Endothelial cell of umbilical vein (primary cell): ENCODE data around the gene ACSM5. TPM values are rescaled to one million over a fixed set of nuclear protein-coding genes. Genes with fewer than 3 reads are reported as not detected.

Source experiments
- BruUV-seq: library from RNA; stranded (reverse); fragments of 400-500 nt; replicated peaks from 2 replicates; lab custom pipeline; 2021; lab: Mats Ljungman, UMichigan
- CTCF ChIA-PET: fragments of 300-600, 350-600 bp; sonication (Branson Sonifier 250); formaldehyde crosslinking; loops from one replicate; lab custom pipeline; 2021; ENCODE audit warnings: antibody characterized with exemption, inconsistent platforms; lab: Charles Lee
- POLR2A ChIA-PET: fragments of 300-600, 350-600 bp; sonication (Branson Sonifier 250); formaldehyde crosslinking; loops from one replicate; lab custom pipeline; 2021; ENCODE audit warnings: antibody characterized with exemption, inconsistent platforms; lab: Charles Lee
- DNase-seq: peaks from one replicate; pipeline ENCODE4 v3.0.0-alpha.2; 2011; ENCODE audit warnings: low read depth, low spot score
- FAIRE-seq: peaks from 2 replicates; lab custom pipeline; 2011; peaks lifted over from hg19 to GRCh38; lab: Jason Lieb, UNC
- H2AFZ ChIP-seq: 2 replicates; pipeline ENCODE4 v1.6.0; 2012; ENCODE audit warnings: low read depth, low read length, control low read depth, inconsistent platforms
- H3K27ac ChIP-seq: 2 replicates; pipeline ENCODE4 v1.5.1; 2011; ENCODE audit warnings: low read depth, mild to moderate bottlenecking, control low read depth, low read length, moderate library complexity; ENCODE audit not compliant: insufficient read depth
- H3K27me3 ChIP-seq, 2 experiments: 2 replicates each; pipeline versions ENCODE4 v1.6.0 to v1.6.1; 2011; ENCODE audit warnings: low read length in 2 of 2, mixed read lengths in 1 of 2; ENCODE audit not compliant: control insufficient read depth in 2 of 2, insufficient read depth in 2 of 2
- H3K36me3 ChIP-seq, 2 experiments: 2 replicates in 1 of 2; 3 replicates in 1 of 2; pipeline ENCODE4 v1.5.1; 2011; ENCODE audit warnings: low read length in 2 of 2, mild to moderate bottlenecking in 1 of 2, moderate library complexity in 1 of 2; ENCODE audit not compliant: control insufficient read depth in 2 of 2, insufficient read depth in 2 of 2; ENCODE audit errors: extremely low read depth in 1 of 2
- H3K4me1 ChIP-seq: 3 replicates; pipeline ENCODE4 v1.5.1; 2011; ENCODE audit warnings: mild to moderate bottlenecking, low read length; ENCODE audit not compliant: control insufficient read depth, insufficient read depth; ENCODE audit errors: extremely low read depth
- H3K4me2 ChIP-seq: 2 replicates; pipeline ENCODE4 v1.6.1; 2011; ENCODE audit warnings: low read length, control low read depth, mixed read lengths; ENCODE audit not compliant: insufficient read depth
- H3K4me3 ChIP-seq, 3 experiments: fragments of 200-600 bp in 1 of 3; sonication (generic), shearing (Covaris generic) in 1 of 3; replicated peaks in 1 of 3; 2 replicates each; pipeline ENCODE4 v1.5.1; 2011 to 2016; ENCODE audit warnings: control low read depth in 3 of 3, low read length in 3 of 3, mild to moderate bottlenecking in 2 of 3, inconsistent platforms in 1 of 3, low read depth in 1 of 3, moderate library complexity in 1 of 3; ENCODE audit not compliant: insufficient read depth in 1 of 3
- H3K79me2 ChIP-seq: 2 replicates; pipeline ENCODE4 v1.6.0; 2012; ENCODE audit warnings: low read length, inconsistent platforms; ENCODE audit not compliant: control insufficient read depth, insufficient read depth
- H3K9ac ChIP-seq: replicated peaks from 2 replicates; pipeline ENCODE3; 2011; ENCODE audit warnings: low read length, control low read depth; ENCODE audit not compliant: insufficient read depth; ENCODE audit errors: extremely low read depth
- H3K9me1 ChIP-seq: replicated peaks from 3 replicates; pipeline ENCODE4 v1.6.0; 2011; ENCODE audit warnings: mild to moderate bottlenecking, low read length; ENCODE audit not compliant: control insufficient read depth, insufficient read depth; ENCODE audit errors: extremely low read depth
- H3K9me3 ChIP-seq: replicated peaks from 2 replicates; pipeline ENCODE4 v1.5.1; 2012; ENCODE audit warnings: low read length, inconsistent platforms; ENCODE audit not compliant: control insufficient read depth, insufficient read depth
- H4K20me1 ChIP-seq: replicated peaks from 2 replicates; pipeline ENCODE3; 2011; ENCODE audit warnings: mild to moderate bottlenecking, low read length; ENCODE audit not compliant: control insufficient read depth, insufficient read depth; ENCODE audit errors: extremely low read depth
- EZH2 ChIP-seq: IDR thresholded peaks from 2 replicates; pipeline ENCODE4 v1.6.1; 2012; ENCODE audit warnings: borderline replicate concordance, low read depth, mild to moderate bottlenecking, moderate library complexity, low read length, inconsistent platforms; ENCODE audit not compliant: severe bottlenecking
- FOS ChIP-seq: IDR thresholded peaks from 2 replicates; pipeline ENCODE4 v1.6.1; 2011; ENCODE audit warnings: mild to moderate bottlenecking, low read length, moderate library complexity, borderline replicate concordance; ENCODE audit not compliant: insufficient read depth
- GATA2 ChIP-seq: IDR thresholded peaks from 2 replicates; pipeline ENCODE4 v1.7.0; 2011; ENCODE audit warnings: low read depth, mild to moderate bottlenecking, moderate library complexity, mixed read lengths, low read length; ENCODE audit not compliant: insufficient read length, insufficient read depth
- JUN ChIP-seq: IDR thresholded peaks from 2 replicates; pipeline ENCODE4 v1.6.1; 2011; ENCODE audit warnings: borderline replicate concordance, low read depth; ENCODE audit not compliant: insufficient read length, insufficient read depth
- MYC ChIP-seq: IDR thresholded peaks from one replicate; pipeline ENCODE4 v1.6.1; 2011; ENCODE audit warnings: mild to moderate bottlenecking, low read depth, low read length
- POLR2A ChIP-seq: IDR thresholded peaks from 2 replicates; pipeline ENCODE4 v1.6.1; 2012; ENCODE audit warnings: low read depth, mild to moderate bottlenecking, control low read depth, low read length
- POLR2AphosphoS5 ChIP-seq: IDR thresholded peaks from 2 replicates; pipeline ENCODE4 v1.6.1; 2012; ENCODE audit warnings: low read depth, mild to moderate bottlenecking, control low read depth, low read length, moderate library complexity; ENCODE audit not compliant: insufficient read depth
- dilution Hi-C: fragments of 300-500 bp; cut with MboI; formaldehyde crosslinking; loops from one replicate; pipeline ENCODE4 v1.15.0; 2019; ENCODE audit warnings: low sequenced_read_pairs; ENCODE audit not compliant: extremely low pct_ligation_motif_present
- intact Hi-C: fragments of 100-400 bp; cut with micrococcal nuclease; formaldehyde crosslinking; loops from one replicate; pipeline ENCODE4 v1.10.0; 2022
- polyA plus RNA-seq, 4 experiments: library from polyadenylated mRNA; depleted of rRNA in 3 of 4; stranded (reverse) in 3 of 4; unstranded in 1 of 4; fragments of >200 nt; gene quantifications; 2 replicates each; pipeline versions ENCODE4 v1.2.1 to v1.2.3, GENCODE V29; 2011 to 2012; ENCODE audit warnings: missing spikeins in 1 of 4
- total RNA-seq: library from RNA; stranded (reverse); gene quantifications from 2 replicates; pipeline ENCODE4 v1.2.3, GENCODE V29; 2021
- TF ChIP-seq, protein P1 (sequence below): IDR thresholded peaks from 2 replicates; pipeline ENCODE4 v1.6.1; 2011; ENCODE audit not compliant: insufficient read depth, insufficient read length
- TF ChIP-seq, protein P2 (sequence below), 2 donors: IDR thresholded peaks; 1 replicate in 1 of 2; 2 replicates in 1 of 2; pipeline ENCODE4 v1.5.1; 2011; ENCODE audit warnings: low read length in 2 of 2, mild to moderate bottlenecking in 2 of 2, moderate library complexity in 2 of 2, control low read depth in 1 of 2, inconsistent platforms in 1 of 2, low read depth in 1 of 2; ENCODE audit not compliant: insufficient read depth in 1 of 2; ENCODE audit errors: extremely low read depth in 1 of 2

ACSM5 gene
- total and polyA plus RNA-seq, 2 donors (not counting 3 experiments of a cell fraction or from before 2014, with no cell fraction given): 0.06 TPM; not detected in 1

DNA sequence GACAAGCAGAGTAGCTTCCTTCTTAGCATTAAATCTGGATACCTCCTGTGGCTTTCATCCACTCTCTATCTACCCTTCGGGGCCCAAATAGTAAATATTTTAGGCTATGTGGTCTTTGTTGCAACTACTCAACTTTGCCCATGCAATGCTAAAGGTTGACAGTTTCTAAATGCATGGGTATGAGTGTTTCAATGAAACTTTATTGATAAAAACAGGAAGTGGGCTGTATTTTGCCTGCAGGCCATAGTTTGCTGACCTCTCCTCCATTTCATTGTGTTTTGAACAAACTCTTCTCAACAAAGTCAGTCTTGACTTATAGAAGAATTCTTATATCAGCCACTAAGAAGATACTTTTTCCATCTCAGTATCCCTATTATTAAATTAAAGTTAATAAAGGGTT, 76.1 kb downstream of the ACSM5 start:
- no peak overlapping the region for H3K27ac ChIP-seq
- H4K20me1 ChIP-seq: no peaks in the 10 kb centered on the region
- FAIRE-seq (no peak), DNase-seq (no peak)
- H3K4me1 ChIP-seq: no peaks in the 10 kb centered on the region
- no peaks in the 10 kb centered on the region for H3K9me1 ChIP-seq
- H3K9ac ChIP-seq: no peak overlapping the region
- H3K4me2 ChIP-seq: no peak overlapping the region
- no peaks in the 10 kb centered on the region for H3K79me2 ChIP-seq
- POLR2A ChIA-PET: no interaction called here
- no peak for TF ChIP-seq JUN
- no peak for TF ChIP-seq POLR2AphosphoS5
- TF ChIP-seq EZH2: no peak
- TF ChIP-seq MYC: no peak
- no peak for TF ChIP-seq GATA2
- no peak for TF ChIP-seq POLR2A
- no peak for TF ChIP-seq FOS
- TF ChIP-seq, protein P1, sequence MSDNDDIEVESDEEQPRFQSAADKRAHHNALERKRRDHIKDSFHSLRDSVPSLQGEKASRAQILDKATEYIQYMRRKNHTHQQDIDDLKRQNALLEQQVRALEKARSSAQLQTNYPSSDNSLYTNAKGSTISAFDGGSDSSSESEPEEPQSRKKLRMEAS: no peak
- TF ChIP-seq, protein P2, sequence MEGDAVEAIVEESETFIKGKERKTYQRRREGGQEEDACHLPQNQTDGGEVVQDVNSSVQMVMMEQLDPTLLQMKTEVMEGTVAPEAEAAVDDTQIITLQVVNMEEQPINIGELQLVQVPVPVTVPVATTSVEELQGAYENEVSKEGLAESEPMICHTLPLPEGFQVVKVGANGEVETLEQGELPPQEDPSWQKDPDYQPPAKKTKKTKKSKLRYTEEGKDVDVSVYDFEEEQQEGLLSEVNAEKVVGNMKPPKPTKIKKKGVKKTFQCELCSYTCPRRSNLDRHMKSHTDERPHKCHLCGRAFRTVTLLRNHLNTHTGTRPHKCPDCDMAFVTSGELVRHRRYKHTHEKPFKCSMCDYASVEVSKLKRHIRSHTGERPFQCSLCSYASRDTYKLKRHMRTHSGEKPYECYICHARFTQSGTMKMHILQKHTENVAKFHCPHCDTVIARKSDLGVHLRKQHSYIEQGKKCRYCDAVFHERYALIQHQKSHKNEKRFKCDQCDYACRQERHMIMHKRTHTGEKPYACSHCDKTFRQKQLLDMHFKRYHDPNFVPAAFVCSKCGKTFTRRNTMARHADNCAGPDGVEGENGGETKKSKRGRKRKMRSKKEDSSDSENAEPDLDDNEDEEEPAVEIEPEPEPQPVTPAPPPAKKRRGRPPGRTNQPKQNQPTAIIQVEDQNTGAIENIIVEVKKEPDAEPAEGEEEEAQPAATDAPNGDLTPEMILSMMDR (IDR thresholded peaks at IDR 0.05; ENCODE audit: extremely low read depth in 1 of 2, insufficient read depth in 1 of 2, low read depth in 1 of 2, low read length in 2 of 2): no peak
- no peaks in the 10 kb centered on the region for H3K27me3 ChIP-seq
- H3K9me3 ChIP-seq: no peaks in the 10 kb centered on the region
- dilution Hi-C loops: no loop called here
- BruUV-seq: no TSS peak
- intact Hi-C loops: no loop called here
- no peak overlapping the region for H3K4me3 ChIP-seq
- H2AFZ ChIP-seq: no peak overlapping the region
- CTCF ChIA-PET: no interaction called here
- no peaks in the 10 kb centered on the region for H3K36me3 ChIP-seq

Other genes starting within 250 kb of the ACSM5 start
- gene GP2, start 82.0 kb upstream of the ACSM5 start, total RNA-seq: not detected in 2 replicates
- not detected in 2 replicates for gene GP2, start 82.0 kb upstream of the ACSM5 start, polyA plus RNA-seq
- not detected in 2 replicates for gene UMOD, start 56.8 kb upstream of the ACSM5 start, total RNA-seq
- gene UMOD, start 56.8 kb upstream of the ACSM5 start, polyA plus RNA-seq: not detected in 2 replicates
- not detected in 2 replicates for gene PDILT, start 4.8 kb upstream of the ACSM5 start, total RNA-seq
- gene PDILT, start 4.8 kb upstream of the ACSM5 start, polyA plus RNA-seq: not detected in 2 replicates
- not detected in 2 replicates for gene ACSM2A, start 42.0 kb downstream of the ACSM5 start, total RNA-seq
- 0.03 TPM in 1 of 2 replicates, not detected in the other for gene ACSM2A, start 42.0 kb downstream of the ACSM5 start, polyA plus RNA-seq
- not detected in 2 replicates for gene ACSM2B, start 166.8 kb downstream of the ACSM5 start, total RNA-seq
- gene ACSM2B, start 166.8 kb downstream of the ACSM5 start, polyA plus RNA-seq: 0.07 and 0.13 TPM in 2 replicates